Neural cell (in vitro differentiated cells): ENCODE data around the gene HOXD3. TPM values are rescaled to one million over a fixed set of nuclear protein-coding genes. Genes with fewer than 3 reads are reported as not detected.

Source experiments
- H2AFZ ChIP-seq: fragments of 200-600, 300-800 bp; sonication (generic), shearing (Covaris generic); 2 replicates; pipeline ENCODE4 v1.6.0; 2014; ENCODE audit warnings: low read depth, mild to moderate bottlenecking, antibody characterized with exemption, low read length, moderate library complexity
- H3F3A ChIP-seq: fragments of 200-600 bp; shearing (Covaris generic); 2 replicates; pipeline ENCODE4 v1.6.1; 2016; ENCODE audit warnings: mild to moderate bottlenecking, moderate library complexity, mixed read lengths, antibody characterized with exemption, low read length; ENCODE audit not compliant: insufficient read depth, poor library complexity, severe bottlenecking
- H3K27ac ChIP-seq: fragments of 200-600, 300-800 bp; sonication (generic), shearing (Covaris generic); 2 replicates; pipeline ENCODE4 v1.5.1; 2014; ENCODE audit warnings: mild to moderate bottlenecking, low read length, moderate library complexity
- H3K27me3 ChIP-seq: fragments of 300-800, 200-600 bp; sonication (generic), shearing (Covaris generic); 2 replicates; pipeline ENCODE4 v1.6.0; 2014; ENCODE audit warnings: mild to moderate bottlenecking, low read depth, low read length, moderate library complexity; ENCODE audit not compliant: insufficient read depth
- H3K36me3 ChIP-seq: fragments of 300-800, 200-600 bp; sonication (generic), shearing (Covaris generic); 2 replicates; pipeline ENCODE4 v1.5.1; 2014; ENCODE audit warnings: mild to moderate bottlenecking, antibody characterized with exemption, low read length, moderate library complexity; ENCODE audit not compliant: insufficient read depth
- H3K4me2 ChIP-seq: fragments of 300-800, 200-600 bp; sonication (generic), shearing (Covaris generic); 2 replicates; pipeline ENCODE4 v1.6.0; 2014; ENCODE audit warnings: mild to moderate bottlenecking, low read length
- H3K4me3 ChIP-seq: fragments of 300-800, 200-600 bp; sonication (generic), shearing (Covaris generic); 2 replicates; pipeline ENCODE4 v1.5.1; 2014; ENCODE audit warnings: mild to moderate bottlenecking, low read length, moderate library complexity
- H3K79me2 ChIP-seq: fragments of 200-600 bp; shearing (Covaris generic); replicated peaks from 2 replicates; pipeline ENCODE4 v1.6.0; 2014; ENCODE audit warnings: mild to moderate bottlenecking, low read length, moderate library complexity; ENCODE audit not compliant: insufficient read depth
- H3K9ac ChIP-seq: fragments of 300-800, 200-600 bp; sonication (generic), shearing (Covaris generic); 2 replicates; pipeline ENCODE4 v1.6.1; 2016; ENCODE audit warnings: mild to moderate bottlenecking, low read length, mixed read lengths
- H3K9me2 ChIP-seq: fragments of 200-600 bp; shearing (Covaris generic); 2 replicates; pipeline ENCODE4 v1.6.1; 2016; ENCODE audit warnings: mild to moderate bottlenecking, low read length, mixed read lengths; ENCODE audit not compliant: insufficient read depth
- H3K9me3 ChIP-seq: fragments of 200-600, 300-800 bp; sonication (generic), shearing (Covaris generic); 2 replicates; pipeline ENCODE4 v1.6.1; 2016; ENCODE audit warnings: mild to moderate bottlenecking, mixed run types, low read length, moderate library complexity, mixed read lengths
- H4K20me1 ChIP-seq: fragments of 200-600 bp; shearing (Covaris generic); 2 replicates; pipeline ENCODE4 v1.6.1; 2016; ENCODE audit warnings: mild to moderate bottlenecking, mixed run types; ENCODE audit not compliant: insufficient read depth
- CTCF ChIP-seq: fragments of 450-650 bp; IDR thresholded peaks from 2 replicates; pipeline ENCODE4 v1.5.1; 2014; ENCODE audit warnings: antibody characterized with exemption, mild to moderate bottlenecking, moderate library complexity; ENCODE audit not compliant: poor library complexity, severe bottlenecking
- EP300 ChIP-seq: fragments of 450-650 bp; conservative IDR thresholded peaks from 2 replicates; pipeline ENCODE4 v1.6.1; 2014; ENCODE audit warnings: antibody characterized with exemption, mild to moderate bottlenecking, moderate library complexity; ENCODE audit not compliant: poor library complexity, severe bottlenecking
- EZH2 ChIP-seq: fragments of 200-600, 300-800 bp; shearing (Covaris generic), sonication (generic); IDR thresholded peaks from 2 replicates; pipeline ENCODE4 v1.6.1; 2014; ENCODE audit warnings: antibody characterized with exemption, low read length, borderline replicate concordance, mild to moderate bottlenecking; ENCODE audit not compliant: insufficient read depth, poor library complexity, severe bottlenecking
- MXI1 ChIP-seq: fragments of 450-650 bp; conservative IDR thresholded peaks from 2 replicates; pipeline ENCODE4 v1.6.1; 2014; ENCODE audit warnings: antibody characterized with exemption, mild to moderate bottlenecking; ENCODE audit not compliant: poor library complexity, severe bottlenecking
- POLR2AphosphoS5 ChIP-seq: IDR thresholded peaks from 2 replicates; pipeline ENCODE4 v1.6.1; 2012
- RAD21 ChIP-seq: fragments of 450-650 bp; conservative IDR thresholded peaks from 2 replicates; pipeline ENCODE4 v1.6.1; 2014; ENCODE audit warnings: antibody characterized with exemption, mild to moderate bottlenecking, moderate library complexity
- REST ChIP-seq: IDR thresholded peaks from 2 replicates; pipeline ENCODE4 v1.6.1; 2012; ENCODE audit warnings: borderline replicate concordance
- SMC3 ChIP-seq: fragments of 450-650 bp; conservative IDR thresholded peaks from 2 replicates; pipeline ENCODE4 v1.6.1; 2014; ENCODE audit warnings: antibody characterized with exemption, mild to moderate bottlenecking, moderate library complexity; ENCODE audit not compliant: poor library complexity
- TAF1 ChIP-seq: IDR thresholded peaks from 2 replicates; pipeline ENCODE4 v1.6.1; 2012; ENCODE audit warnings: low read depth
- polyA plus RNA-seq: library from polyadenylated mRNA; depleted of rRNA; stranded (reverse); fragments of >200 nt; gene quantifications from 2 replicates; pipeline ENCODE4 v1.2.3, GENCODE V29; 2014

The HOXD3 gene
- polyA plus RNA-seq, 1 donor from 2014 or later = not detected

GRCh38 chr2:176146101-176146500 is 11.0 kb upstream of the HOXD3 start:
- H3K9me3 ChIP-seq = peaks cover 5% of the 10 kb centered on the region
- TF ChIP-seq CTCF (no peak), REST (no peak), EZH2 (no peak), SMC3 (no peak), POLR2AphosphoS5 (no peak), MXI1 (no peak), TAF1 (no peak), RAD21 (no peak), EP300 (no peak)
- no peaks in the 10 kb centered on the region for H3K79me2 ChIP-seq
- H3F3A ChIP-seq = no peaks in the 10 kb centered on the region
- H3K9ac ChIP-seq = no peak overlapping the region
- peaks cover 99% of the 10 kb centered on the region for H3K27me3 ChIP-seq
- no peak overlapping the region for H3K4me2 ChIP-seq
- H4K20me1 ChIP-seq = no peaks in the 10 kb centered on the region
- no peak overlapping the region for H2AFZ ChIP-seq
- H3K4me3 ChIP-seq = no peak overlapping the region
- no peak overlapping the region for H3K27ac ChIP-seq
- H3K9me2 ChIP-seq = no peaks in the 10 kb centered on the region
- H3K36me3 ChIP-seq = no peaks in the 10 kb centered on the region

- Histone ChIP-seq H3K27ac (no peak overlapping the region), H3K27me3 (peaks cover 99% of the 10 kb centered on the region), H3K36me3 (no peaks in the 10 kb centered on the region), H3K9me2 (no peaks in the 10 kb centered on the region), H3K79me2 (no peaks in the 10 kb centered on the region), H2AFZ (no peak overlapping the region), H4K20me1 (no peaks in the 10 kb centered on the region), H3K4me2 (no peak overlapping the region), H3F3A (no peaks in the 10 kb centered on the region), H3K9ac (no peak overlapping the region), H3K9me3 (peaks cover 5% of the 10 kb centered on the region), H3K4me3 (no peak overlapping the region)
- TF ChIP-seq POLR2AphosphoS5 = no peak
- TF ChIP-seq MXI1 = no peak
- no peak for TF ChIP-seq CTCF
- TF ChIP-seq REST = no peak
- no peak for TF ChIP-seq SMC3
- TF ChIP-seq RAD21 = no peak
- TF ChIP-seq EP300 = no peak
- TF ChIP-seq TAF1 = no peak
- TF ChIP-seq EZH2 = no peak
These were observed 10.5 kb upstream of the HOXD3 start for GRCh38 chr2:176146645-176147044.
